Subcutaneous adipose tissue (tissue), 4 donors: Measurements from ENCODE around the gene RPS19BP1. TPM values are rescaled to one million over a fixed set of nuclear protein-coding genes. Genes with fewer than 3 reads are reported as not detected.

Experiments
- CTCF ChIP-seq: fragments of 450-650 bp; IDR thresholded peaks from one replicate; pipeline ENCODE4 v1.5.1; 2016; ENCODE audit warnings: low read depth, mild to moderate bottlenecking, control low read depth, antibody characterized with exemption, moderate library complexity
- total RNA-seq, 4 donors: library from RNA; depleted of rRNA; stranded (reverse); fragments of >200 nt; gene quantifications; one replicate each; pipeline ENCODE4 v1.1.0, GENCODE V29; 2016

The RPS19BP1 gene
- total RNA-seq, 4 donors from 2014 or later, result 107 to 229 (median 159) TPM

DNA sequence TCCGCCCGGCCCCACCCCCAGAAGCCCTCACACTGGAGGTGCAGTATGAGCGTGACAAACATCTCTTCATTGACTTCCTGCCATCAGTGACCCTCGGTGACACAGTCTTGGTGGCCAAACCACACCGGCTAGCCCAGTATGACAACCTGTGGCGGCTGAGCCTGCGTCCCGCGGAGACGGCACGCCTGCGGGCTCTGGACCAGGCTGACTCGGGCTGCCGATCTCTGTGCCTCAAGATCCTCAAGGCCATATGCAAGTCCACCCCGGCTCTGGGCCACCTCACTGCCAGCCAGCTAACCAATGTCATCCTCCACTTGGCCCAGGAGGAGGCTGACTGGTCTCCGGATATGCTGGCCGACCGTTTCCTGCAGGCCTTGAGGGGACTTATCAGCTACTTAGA, 18.8 kb downstream of the RPS19BP1 start:
- no peak for TF ChIP-seq CTCF

DNA sequence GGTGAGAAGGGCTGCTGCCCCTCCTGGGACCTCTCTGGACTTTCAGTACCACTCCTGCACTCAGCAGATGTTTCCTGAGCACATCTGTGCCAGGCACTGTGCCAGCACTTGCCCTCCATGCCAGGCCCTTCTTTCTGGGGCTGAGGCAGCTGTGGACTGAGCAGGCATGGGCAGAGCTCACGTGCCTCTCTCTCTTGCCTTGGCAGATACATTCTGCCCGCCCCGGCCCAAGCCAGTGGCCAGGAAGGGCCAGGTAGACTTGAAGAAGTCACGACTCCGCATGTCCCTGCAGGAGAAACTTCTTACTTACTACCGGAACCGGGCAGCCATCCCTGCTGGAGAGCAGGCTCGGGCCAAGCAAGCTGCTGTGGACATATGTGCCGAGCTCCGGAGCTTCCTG, 20.5 kb downstream of the RPS19BP1 start:
- no peak for TF ChIP-seq CTCF

- no peak for TF ChIP-seq CTCF
Observed at GRCh38 chr22:39511226-39511625, 21.3 kb downstream of the RPS19BP1 start.

- TF ChIP-seq CTCF, result no peak
Observed at GRCh38 chr22:39510529-39511149, 21.9 kb downstream of the RPS19BP1 start.

- TF ChIP-seq CTCF, result no peak
Observed at GRCh38 chr22:39508393-39508792, 24.2 kb downstream of the RPS19BP1 start.

GRCh38 chr22:39504071-39504470, 28.5 kb downstream of the RPS19BP1 start:
- no peak for TF ChIP-seq CTCF

GRCh38 chr22:39503630-39504029, 28.9 kb downstream of the RPS19BP1 start:
- no peak for TF ChIP-seq CTCF
